DOHH2 (cell line): Measurements from ENCODE around the gene NFIX.

Experiments
- H3F3A ChIP-seq: fragments of 200-600 bp; sonication (generic), shearing (Covaris generic); 2 replicates; pipeline ENCODE4 v1.6.0; 2016; ENCODE audit warnings: antibody characterized with exemption, mild to moderate bottlenecking; ENCODE audit not compliant: control insufficient read depth, insufficient read depth
- H3K27ac ChIP-seq: fragments of 200-600 bp; sonication (generic); 2 replicates; pipeline ENCODE4 v1.5.1; 2014; ENCODE audit warnings: low read depth, mild to moderate bottlenecking, low read length, moderate library complexity
- H3K27me3 ChIP-seq: fragments of 200-600 bp; sonication (generic); 2 replicates; pipeline ENCODE4 v1.6.1; 2014; ENCODE audit warnings: mild to moderate bottlenecking, low read length, mixed read lengths; ENCODE audit not compliant: control insufficient read depth
- H3K36me3 ChIP-seq: fragments of 200-600 bp; sonication (generic); 2 replicates; pipeline ENCODE4 v1.6.1; 2014; ENCODE audit warnings: mild to moderate bottlenecking, low read length, moderate library complexity, mixed read lengths; ENCODE audit not compliant: control insufficient read depth
- H3K4me1 ChIP-seq: fragments of 200-600 bp; sonication (generic); 2 replicates; pipeline ENCODE4 v1.6.1; 2014; ENCODE audit warnings: mild to moderate bottlenecking, low read length, mixed read lengths; ENCODE audit not compliant: control insufficient read depth
- H3K4me2 ChIP-seq: fragments of 200-600 bp; sonication (generic); 2 replicates; pipeline ENCODE4 v1.6.0; 2014; ENCODE audit warnings: mild to moderate bottlenecking, low read length, moderate library complexity
- H3K4me3 ChIP-seq: fragments of 200-600 bp; sonication (generic); 2 replicates; pipeline ENCODE4 v1.5.1; 2014; ENCODE audit warnings: mild to moderate bottlenecking, low read length, mixed read lengths
- H3K79me2 ChIP-seq: fragments of 200-600 bp; sonication (generic); 2 replicates; pipeline ENCODE4 v1.6.1; 2014; ENCODE audit warnings: mild to moderate bottlenecking, low read length, mixed read lengths; ENCODE audit not compliant: control insufficient read depth
- H3K9me2 ChIP-seq: fragments of 200-600 bp; sonication (generic); replicated peaks from 2 replicates; pipeline ENCODE4 v1.6.1; 2014; ENCODE audit warnings: mild to moderate bottlenecking, low read length, mixed read lengths; ENCODE audit not compliant: control insufficient read depth
- H3K9me3 ChIP-seq: fragments of 200-600 bp; sonication (generic); 2 replicates; pipeline ENCODE4 v1.6.1; 2014; ENCODE audit warnings: antibody characterized with exemption, low read length, mixed read lengths; ENCODE audit not compliant: control insufficient read depth, insufficient read depth
- H4K20me1 ChIP-seq: fragments of 200-600 bp; sonication (generic); 2 replicates; pipeline ENCODE4 v1.6.0; 2014; ENCODE audit warnings: low read depth, mild to moderate bottlenecking, antibody characterized with exemption, low read length, moderate library complexity; ENCODE audit not compliant: control insufficient read depth, insufficient read depth
- EZH2phosphoT487 ChIP-seq: fragments of 200-600 bp; sonication (generic); IDR thresholded peaks from 2 replicates; pipeline ENCODE4 v1.6.1; 2017; ENCODE audit warnings: borderline replicate concordance, mild to moderate bottlenecking, antibody characterized with exemption, low read length, moderate library complexity, mixed read lengths
- TF ChIP-seq, protein P1 (sequence below): fragments of 200-600 bp; sonication (generic); IDR thresholded peaks from one replicate; pipeline ENCODE4 v1.5.1; 2014; ENCODE audit warnings: antibody characterized with exemption, mild to moderate bottlenecking, low read depth, low read length; ENCODE audit not compliant: poor library complexity, severe bottlenecking

NFIX gene

GRCh38 chr19:13120817-13121216 lies 125.5 kb downstream of the NFIX start:
- no peak overlapping the region for H3K4me3 ChIP-seq
- no peaks in the 10 kb centered on the region for H3K9me2 ChIP-seq
- H3K4me2 ChIP-seq = no peak overlapping the region
- peaks cover 39% of the 10 kb centered on the region for H3K36me3 ChIP-seq
- no peak for TF ChIP-seq EZH2phosphoT487
- TF ChIP-seq, protein P1, sequence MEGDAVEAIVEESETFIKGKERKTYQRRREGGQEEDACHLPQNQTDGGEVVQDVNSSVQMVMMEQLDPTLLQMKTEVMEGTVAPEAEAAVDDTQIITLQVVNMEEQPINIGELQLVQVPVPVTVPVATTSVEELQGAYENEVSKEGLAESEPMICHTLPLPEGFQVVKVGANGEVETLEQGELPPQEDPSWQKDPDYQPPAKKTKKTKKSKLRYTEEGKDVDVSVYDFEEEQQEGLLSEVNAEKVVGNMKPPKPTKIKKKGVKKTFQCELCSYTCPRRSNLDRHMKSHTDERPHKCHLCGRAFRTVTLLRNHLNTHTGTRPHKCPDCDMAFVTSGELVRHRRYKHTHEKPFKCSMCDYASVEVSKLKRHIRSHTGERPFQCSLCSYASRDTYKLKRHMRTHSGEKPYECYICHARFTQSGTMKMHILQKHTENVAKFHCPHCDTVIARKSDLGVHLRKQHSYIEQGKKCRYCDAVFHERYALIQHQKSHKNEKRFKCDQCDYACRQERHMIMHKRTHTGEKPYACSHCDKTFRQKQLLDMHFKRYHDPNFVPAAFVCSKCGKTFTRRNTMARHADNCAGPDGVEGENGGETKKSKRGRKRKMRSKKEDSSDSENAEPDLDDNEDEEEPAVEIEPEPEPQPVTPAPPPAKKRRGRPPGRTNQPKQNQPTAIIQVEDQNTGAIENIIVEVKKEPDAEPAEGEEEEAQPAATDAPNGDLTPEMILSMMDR = no peak
- H4K20me1 ChIP-seq = peaks cover 25% of the 10 kb centered on the region
- no peaks in the 10 kb centered on the region for H3K9me3 ChIP-seq
- H3K27ac ChIP-seq = no peak overlapping the region
- H3K79me2 ChIP-seq = peaks cover 83% of the 10 kb centered on the region
- H3K4me1 ChIP-seq = peaks cover 29% of the 10 kb centered on the region
- peaks cover 6% of the 10 kb centered on the region for H3F3A ChIP-seq
- H3K27me3 ChIP-seq = no peaks in the 10 kb centered on the region

DNA sequence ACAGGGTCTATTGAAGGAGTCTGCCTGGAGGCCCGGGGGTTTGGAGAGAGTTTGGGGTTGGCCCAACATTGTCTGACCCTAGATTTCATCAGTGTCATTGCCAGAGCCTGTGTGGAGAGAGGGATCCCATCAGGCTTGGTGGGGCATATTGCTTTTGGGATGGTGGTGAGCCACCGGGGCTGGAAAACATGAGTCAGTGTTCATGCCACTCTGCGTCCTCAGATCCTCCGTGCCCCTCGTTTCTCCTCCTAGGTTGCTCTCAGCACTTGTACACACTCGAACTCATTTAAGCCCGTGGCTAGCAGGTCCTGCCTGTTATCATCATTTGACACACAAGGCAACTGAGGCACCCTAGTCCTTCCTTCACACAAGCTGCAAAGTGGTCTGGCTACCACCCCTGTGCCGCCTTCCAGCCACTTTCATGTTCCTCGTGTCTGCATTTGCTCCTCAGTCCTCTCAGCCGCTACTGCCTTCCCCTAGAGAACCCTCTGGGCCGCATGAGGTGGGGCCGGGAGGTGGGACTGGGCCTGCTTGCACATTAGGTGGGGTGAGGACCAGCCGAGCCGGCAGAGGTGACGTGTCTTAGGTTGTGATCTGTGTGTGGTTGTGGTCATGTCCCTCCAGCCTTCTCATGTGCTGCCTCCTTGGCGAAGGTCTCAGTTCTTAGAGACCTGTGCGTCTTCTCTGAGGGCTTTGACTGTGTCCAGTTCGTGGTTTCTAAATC lies 126.4 kb downstream of the NFIX start:
- TF ChIP-seq, protein P1 = no peak
- TF ChIP-seq EZH2phosphoT487 = no peak
- H3K4me1 ChIP-seq = peaks cover 28% of the 10 kb centered on the region
- H3K4me2 ChIP-seq = no peak overlapping the region
- H3K9me2 ChIP-seq = no peaks in the 10 kb centered on the region
- H3F3A ChIP-seq = peaks cover 6% of the 10 kb centered on the region
- H3K27me3 ChIP-seq = no peaks in the 10 kb centered on the region
- H3K27ac ChIP-seq = no peak overlapping the region
- H3K79me2 ChIP-seq = peaks cover 84% of the 10 kb centered on the region
- H3K36me3 ChIP-seq = peaks cover 46% of the 10 kb centered on the region
- peaks cover 25% of the 10 kb centered on the region for H4K20me1 ChIP-seq
- H3K4me3 ChIP-seq = no peak overlapping the region
- no peaks in the 10 kb centered on the region for H3K9me3 ChIP-seq

DNA sequence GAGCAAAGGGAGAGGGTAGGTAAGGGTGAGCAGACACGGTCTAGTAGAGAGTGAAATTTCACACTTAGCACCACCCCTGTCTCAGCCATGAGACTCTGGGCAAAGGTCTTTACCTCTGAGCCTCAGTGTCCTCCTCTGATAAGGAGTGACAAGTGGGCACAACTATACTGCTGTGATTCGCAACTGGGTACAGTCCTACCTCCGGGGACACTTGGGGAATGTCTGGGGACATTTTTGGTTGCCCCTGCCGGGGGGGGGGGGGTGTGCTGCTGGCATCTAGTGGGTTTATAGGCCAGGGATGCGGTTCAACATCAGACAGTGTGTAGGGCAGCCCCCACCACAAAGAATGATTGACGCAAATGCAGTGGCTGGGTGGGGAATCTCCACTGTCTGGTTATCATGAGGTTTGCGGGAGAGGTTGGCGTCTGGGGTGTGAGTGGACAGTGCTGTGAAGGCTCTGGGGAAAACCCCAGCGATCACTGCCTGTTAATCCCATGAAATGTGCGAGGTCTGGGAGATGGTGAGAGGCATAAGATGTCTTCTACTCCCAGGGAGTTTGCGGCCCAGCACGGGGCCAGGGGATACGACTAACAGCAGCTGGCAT lies 127.1 kb downstream of the NFIX start:
- peaks cover 46% of the 10 kb centered on the region for H3K36me3 ChIP-seq
- H3K79me2 ChIP-seq = peaks cover 88% of the 10 kb centered on the region
- H3K27ac ChIP-seq = no peak overlapping the region
- no peak overlapping the region for H3K4me2 ChIP-seq
- H3K9me3 ChIP-seq = no peaks in the 10 kb centered on the region
- peaks cover 25% of the 10 kb centered on the region for H4K20me1 ChIP-seq
- H3F3A ChIP-seq = peaks cover under 1% of the 10 kb centered on the region; the same call in 1 of the 2 replicates
- H3K27me3 ChIP-seq = no peaks in the 10 kb centered on the region
- H3K9me2 ChIP-seq = no peaks in the 10 kb centered on the region
- H3K4me1 ChIP-seq = peaks cover 21% of the 10 kb centered on the region
- H3K4me3 ChIP-seq = no peak overlapping the region
- TF ChIP-seq EZH2phosphoT487 = no peak
- TF ChIP-seq, protein P1 = no peak
